ENCODE measurements around the gene NEK5. TPM values are rescaled to one million over a fixed set of nuclear protein-coding genes. Genes with fewer than 3 reads are reported as not detected.
"Not testable (repeated sequence)": the region's sequence is repeated elsewhere in the genome, so short reads cannot be mapped to it uniquely, and the experiment has no call there.

NEK5 gene
- total and polyA plus RNA-seq, 2 experiments from 2014 or later: 0.73 to 1.3 TPM

- TF ChIP-seq ZNF462 (CRISPR knock-in tag; IDR thresholded peaks at IDR 0.05): no peak
- TF ChIP-seq STAT1 (IDR thresholded peaks at IDR 0.05; ENCODE audit: unreplicated experiment): no peak
- no peak for TF ChIP-seq EZH2 (IDR thresholded peaks at IDR 0.05; ENCODE audit: low read depth, unreplicated experiment)
- TF ChIP-seq ETS1 (IDR thresholded peaks at IDR 0.05): no peak
- TF ChIP-seq EZH2phosphoT487 (IDR thresholded peaks at IDR 0.05; ENCODE audit: unreplicated experiment): no peak
- no peak for TF ChIP-seq JUNB (IDR thresholded peaks at IDR 0.05; ENCODE audit: unreplicated experiment)
- no peak for TF ChIP-seq NANOG (IDR thresholded peaks at IDR 0.05; ENCODE audit: borderline replicate concordance)
- no peak for TF ChIP-seq ZNF331 (CRISPR knock-in tag; IDR thresholded peaks at IDR 0.05; ENCODE audit: low read depth)
- no peak for TF ChIP-seq POLR2AphosphoS5 (IDR thresholded peaks at IDR 0.05; ENCODE audit: low read depth)
These were observed 44.5 kb upstream of the NEK5 start (continued) for GRCh38 chr13:52173373-52173772.

- ATAC-seq; H4K20me1 ChIP-seq (replicated peaks; ENCODE audit: insufficient read depth); H3K4me3 ChIP-seq; H3K4me1 Mint-ChIP-seq; H3K9me3 Mint-ChIP-seq; H3K4me1 ChIP-seq (ENCODE audit: insufficient read depth); H3K4me2 ChIP-seq; DNase-seq (ENCODE audit: low spot score); H3F3A ChIP-seq (replicated peaks; ENCODE audit: low read depth); H3K27ac Mint-ChIP-seq; H2AFZ ChIP-seq; H3K27me3 Mint-ChIP-seq (ENCODE audit: insufficient read depth, low read depth, poor library complexity); H3K27ac ChIP-seq (ENCODE audit: low read depth); H3K27me3 ChIP-seq (ENCODE audit: insufficient read depth); H3K79me2 ChIP-seq (replicated peaks; ENCODE audit: insufficient read depth); H3K9me2 ChIP-seq (ENCODE audit: insufficient read depth); H3K4me3 Mint-ChIP-seq: not testable (repeated sequence)
- H3K36me3 Mint-ChIP-seq (ENCODE audit: low read depth): peaks cover 21% of the 10 kb centered on the region; the same call in 2 of the 3 replicates
- H3K36me3 ChIP-seq (ENCODE audit: insufficient read depth): peaks cover 34% of the 10 kb centered on the region
These were observed 42.8 kb upstream of the NEK5 start for GRCh38 chr13:52171686-52172085.

GRCh38 chr13:52170828-52171391, 42.0 kb upstream of the NEK5 start:
- not testable (repeated sequence) for DNase-seq (ENCODE audit: low spot score); ATAC-seq; H3K9me2 ChIP-seq (ENCODE audit: insufficient read depth); H3K4me3 ChIP-seq; H3K4me2 ChIP-seq; H4K20me1 ChIP-seq (replicated peaks; ENCODE audit: insufficient read depth); H2AFZ ChIP-seq; H3K4me1 ChIP-seq (ENCODE audit: insufficient read depth); H3K27me3 Mint-ChIP-seq (ENCODE audit: insufficient read depth, low read depth, poor library complexity); H3F3A ChIP-seq (replicated peaks; ENCODE audit: low read depth); H3K9me3 Mint-ChIP-seq; H3K27ac ChIP-seq (ENCODE audit: low read depth); H3K4me1 Mint-ChIP-seq; H3K27me3 ChIP-seq (ENCODE audit: insufficient read depth); H3K4me3 Mint-ChIP-seq; H3K27ac Mint-ChIP-seq; H3K79me2 ChIP-seq (replicated peaks; ENCODE audit: insufficient read depth)
- peaks cover 29% of the 10 kb centered on the region for H3K36me3 ChIP-seq (ENCODE audit: insufficient read depth)
- peaks cover 21% of the 10 kb centered on the region; the same call in 2 of the 3 replicates for H3K36me3 Mint-ChIP-seq (ENCODE audit: low read depth)

Data from GM23338 (cell line).